Testis (tissue), 3 donors: ENCODE measurements around the gene EFNA5. TPM values are rescaled to one million over a fixed set of nuclear protein-coding genes. Genes with fewer than 3 reads are reported as not detected.
A peak's percentile ranks its signal among the peaks of the same experiment; 100 is the strongest.

ENCODE experiments used
- DNase-seq: peaks from one replicate; pipeline ENCODE4 v3.0.0-alpha.2; 2019
- H3K27ac ChIP-seq, 2 donors: fragments of 200-600 bp; sonication (generic); one replicate each; pipeline ENCODE4 v1.5.1; 2019
- H3K27me3 ChIP-seq: fragments of 200-600 bp; sonication (generic); one replicate; pipeline ENCODE4 v1.5.1; 2019
- H3K36me3 ChIP-seq: fragments of 200-600 bp; sonication (generic); one replicate; pipeline ENCODE4 v1.5.1; 2017; ENCODE audit warnings: low read depth; ENCODE audit errors: missing control alignments
- H3K4me1 ChIP-seq: fragments of 200-600 bp; sonication (generic); one replicate; pipeline ENCODE4 v1.5.1; 2019
- H3K4me3 ChIP-seq, 2 donors: fragments of 200-600 bp; sonication (generic); one replicate each; pipeline ENCODE4 v1.5.1; 2017 to 2019
- H3K9me3 ChIP-seq: fragments of 200-600 bp; sonication (generic); one replicate; pipeline ENCODE4 v1.5.1; 2017
- CTCF ChIP-seq, 3 experiments: fragments of 450-650 bp in 2 of 3; fragments of 200-600 bp in 1 of 3; sonication (generic) in 1 of 3; IDR thresholded peaks; one replicate each; pipeline ENCODE4 v1.5.1; 2016 to 2019; ENCODE audit warnings: antibody characterized with exemption in 3 of 3, mild to moderate bottlenecking in 2 of 3, moderate library complexity in 1 of 3
- POLR2A ChIP-seq: fragments of 450-650 bp; IDR thresholded peaks from one replicate; pipeline ENCODE4 v1.6.1; 2017; ENCODE audit warnings: antibody characterized with exemption, mild to moderate bottlenecking, moderate library complexity
- WGBS, 2 donors: methylation state at CpG; one replicate each; pipeline ENCODE4 v1.1.5; 2018; 5-methylcytosine and 5-hydroxymethylcytosine counted together
- intact Hi-C: fragments of 100-400 bp; cut with DNase I; formaldehyde crosslinking; loops from one replicate; pipeline ENCODE4 v1.15.1; 2023; ENCODE audit warnings: low total_unique reads
- polyA plus RNA-seq: library from polyadenylated mRNA; stranded (reverse); fragments of 350-450 nt; fragmentation: Illumina TruSeq; extraction: RNeasy Lipid Tissue Mini Kit (QIAGEN cat#74804); gene quantifications from one replicate; pipeline ENCODE4 v1.2.3, GENCODE V29; 2014; ENCODE audit warnings: low read depth, low replicate concordance; ENCODE audit not compliant: insufficient read depth
- total RNA-seq, 2 donors: library from RNA; depleted of rRNA; stranded (reverse); fragments of >200 nt; gene quantifications; one replicate each; pipeline ENCODE4 v1.2.3, GENCODE V29; 2016

Gene EFNA5
- total and polyA plus RNA-seq, 3 donors from 2014 or later: 2.6 to 5.4 (median 3.5) TPM

- 65 to 83% methylated on average over 3 of the region's 3 CpGs for WGBS, 2 donors
- no peak for DNase-seq
- no peaks in the 10 kb centered on the region for H3K27me3 ChIP-seq
- H3K4me1 ChIP-seq: peaks cover under 1% of the 10 kb centered on the region
- intact Hi-C loops: no loop called here
- no peak overlapping the region for H3K27ac ChIP-seq
- H3K4me3 ChIP-seq: no peak overlapping the region
- H3K9me3 ChIP-seq: no peaks in the 10 kb centered on the region
- no peaks in the 10 kb centered on the region for H3K36me3 ChIP-seq
- TF ChIP-seq POLR2A (no peak), CTCF (IDR thresholded peaks at IDR 0.05) (no peak)
These were observed 4.6 kb downstream of the EFNA5 start for GRCh38 chr5:107666051-107666655.

- Histone ChIP-seq H3K4me1 (no peaks in the 10 kb centered on the region), H3K4me3 (no peak overlapping the region), H3K27me3 (no peaks in the 10 kb centered on the region), H3K27ac (no peak overlapping the region), H3K9me3 (no peaks in the 10 kb centered on the region), H3K36me3 (no peaks in the 10 kb centered on the region)
- TF ChIP-seq CTCF (IDR thresholded peaks at IDR 0.05) (no peak), POLR2A (no peak)
- intact Hi-C loops: no loop called here
- DNase-seq: no peak
- WGBS, 2 donors: 74 to 78% methylated on average over 2 of the region's 2 CpGs
These were observed 5.6 kb downstream of the EFNA5 start for GRCh38 chr5:107665036-107665570.

DNA sequence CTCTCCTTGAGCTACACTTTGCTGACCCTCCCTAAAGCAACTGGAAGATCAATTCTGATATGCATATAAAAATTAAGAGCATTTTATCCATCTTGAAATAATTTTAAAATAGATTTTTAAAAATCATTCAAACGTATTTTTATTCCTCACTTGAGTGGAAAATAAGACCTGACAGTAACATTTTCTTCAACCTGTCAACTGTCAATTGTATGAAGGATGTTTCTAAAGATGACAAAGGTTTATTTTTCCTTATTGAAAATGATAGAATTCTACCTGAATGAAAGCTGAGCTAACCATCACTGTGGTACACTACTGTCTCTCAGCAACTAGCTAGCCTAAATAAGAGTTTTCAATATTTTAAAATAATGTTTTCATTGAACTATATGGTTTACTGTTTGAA lies 7.0 kb downstream of the EFNA5 start:
- no peaks in the 10 kb centered on the region for H3K36me3 ChIP-seq
- no peak for DNase-seq
- H3K4me1 ChIP-seq: peaks cover 2% of the 10 kb centered on the region
- H3K4me3 ChIP-seq: no peak overlapping the region
- no peaks in the 10 kb centered on the region for H3K9me3 ChIP-seq
- intact Hi-C loops: no loop called here
- no peak for TF ChIP-seq CTCF (IDR thresholded peaks at IDR 0.05)
- H3K27me3 ChIP-seq: no peaks in the 10 kb centered on the region
- WGBS, 2 donors: 80 to 89% methylated on average over 1 of the region's 1 CpG
- H3K27ac ChIP-seq: no peak overlapping the region

GRCh38 chr5:107661650-107662044 lies 9.1 kb downstream of the EFNA5 start:
- DNase-seq: no peak
- intact Hi-C loops: no loop called here
- peaks cover 3% of the 10 kb centered on the region for H3K4me1 ChIP-seq
- no peaks in the 10 kb centered on the region for H3K27me3 ChIP-seq
- peak overlapping the region in 1 of 2 donors; percentile 16 for H3K27ac ChIP-seq
- TF ChIP-seq POLR2A: no peak
- no peak for TF ChIP-seq CTCF (IDR thresholded peaks at IDR 0.05)
- 93 to 96% methylated on average over 1 of the region's 1 CpG for WGBS, 2 donors
- no peak overlapping the region for H3K4me3 ChIP-seq
- no peaks in the 10 kb centered on the region for H3K36me3 ChIP-seq
- H3K9me3 ChIP-seq: no peaks in the 10 kb centered on the region
